A673 (cell line): ENCODE measurements around the gene GMPPA. TPM values are rescaled to one million over a fixed set of nuclear protein-coding genes. Genes with fewer than 3 reads are reported as not detected.

ENCODE experiments used
- BruUV-seq: library from RNA; stranded (reverse); fragments of 400-500 nt; replicated peaks from 2 replicates; lab custom pipeline; 2021; lab: Mats Ljungman, UMichigan
- CTCF ChIA-PET: fragments of 300-600 bp; sonication (Branson Sonifier 250); formaldehyde crosslinking; loops from one replicate; lab custom pipeline; 2022; ENCODE audit warnings: antibody characterized with exemption; lab: Charles Lee
- POLR2A ChIA-PET: fragments of 300-600 bp; sonication (Branson Sonifier 250); formaldehyde crosslinking; loops from one replicate; lab custom pipeline; 2022; ENCODE audit warnings: antibody characterized with exemption; ENCODE audit not compliant: low non-redundant PET; lab: Charles Lee
- DNase-seq: peaks from one replicate; pipeline ENCODE4 v3.0.0-alpha.2; 2015; ENCODE audit warnings: low spot score
- H3K27ac ChIP-seq: fragments of 200-600 bp; sonication (generic); 2 replicates; pipeline ENCODE4 v1.5.1; 2016; ENCODE audit warnings: mixed run types, low read depth, mild to moderate bottlenecking, mixed read lengths, antibody characterized with exemption, low read length; ENCODE audit not compliant: poor library complexity, severe bottlenecking
- H3K27me3 ChIP-seq: fragments of 200-600 bp; sonication (generic); replicated peaks from 2 replicates; pipeline ENCODE4 v1.6.1; 2017; ENCODE audit warnings: mixed run types, low read depth, mild to moderate bottlenecking, mixed read lengths, antibody characterized with exemption, low read length; ENCODE audit not compliant: insufficient read depth, poor library complexity
- H3K36me3 ChIP-seq: fragments of 200-600 bp; sonication (generic); 2 replicates; pipeline ENCODE4 v1.6.1; 2016; ENCODE audit warnings: mixed run types, mild to moderate bottlenecking, mixed read lengths, antibody characterized with exemption, low read length; ENCODE audit not compliant: insufficient read depth, poor library complexity, severe bottlenecking
- H3K4me1 ChIP-seq: fragments of 200-600 bp; sonication (generic); 2 replicates; pipeline ENCODE4 v1.6.1; 2017; ENCODE audit warnings: mixed run types, mild to moderate bottlenecking, mixed read lengths, antibody characterized with exemption, low read length; ENCODE audit not compliant: insufficient read depth, poor library complexity, severe bottlenecking
- H3K4me3 ChIP-seq: fragments of 200-600 bp; sonication (generic); 2 replicates; pipeline ENCODE4 v1.5.1; 2016; ENCODE audit warnings: low read depth, mixed run types, mild to moderate bottlenecking, mixed read lengths, low read length; ENCODE audit not compliant: poor library complexity, severe bottlenecking
- H3K9me3 ChIP-seq: fragments of 200-600 bp; sonication (generic); 2 replicates; pipeline ENCODE4 v1.6.1; 2016; ENCODE audit warnings: mixed run types, low read depth, mild to moderate bottlenecking, mixed read lengths, antibody characterized with exemption, low read length; ENCODE audit not compliant: poor library complexity, severe bottlenecking
- CTCF ChIP-seq: fragments of 300-800, 200-600 bp; sonication (generic); conservative IDR thresholded peaks from 2 replicates; pipeline ENCODE4 v1.5.1; 2017; ENCODE audit warnings: low read depth, mild to moderate bottlenecking, antibody characterized with exemption, low read length, moderate library complexity, mixed read lengths
- EZH2 ChIP-seq: fragments of 200-600 bp; sonication (generic); IDR thresholded peaks from 2 replicates; pipeline ENCODE4 v1.6.1; 2017; ENCODE audit warnings: borderline replicate concordance, low read depth, mild to moderate bottlenecking, mixed read lengths, antibody characterized with exemption, low read length; ENCODE audit not compliant: poor library complexity, severe bottlenecking
- intact Hi-C: fragments of 100-400 bp; cut with micrococcal nuclease; formaldehyde crosslinking; loops from one replicate; pipeline ENCODE4 v1.10.0; 2022; ENCODE audit not compliant: unreplicated experiment
- total RNA-seq: library from RNA; stranded (reverse); gene quantifications from 2 replicates; pipeline ENCODE4 v1.2.3, GENCODE V29; 2021

GMPPA gene
- total RNA-seq, 1 experiment from 2014 or later: 32.1 TPM

DNA sequence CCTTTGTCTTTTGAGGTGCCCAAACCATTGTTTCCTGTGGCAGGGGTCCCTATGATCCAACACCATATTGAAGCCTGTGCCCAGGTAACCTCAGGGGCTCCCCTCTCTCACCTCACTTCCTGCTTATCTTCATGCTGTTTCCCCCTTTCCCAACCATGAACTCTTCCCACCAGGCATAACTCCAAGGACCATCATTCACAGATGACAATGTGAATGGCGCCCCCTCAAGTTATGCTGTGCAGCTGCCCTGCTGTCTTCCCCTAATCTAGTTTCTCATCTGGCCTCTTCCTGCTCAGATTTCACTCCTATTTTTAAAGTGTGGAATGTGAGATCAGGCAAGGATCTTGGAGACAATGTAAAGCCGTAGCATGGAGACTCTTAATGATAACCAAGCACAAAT, 1.4 kb downstream of the GMPPA start:
- Histone ChIP-seq H3K4me1 (peaks cover 26% of the 10 kb centered on the region), H3K36me3 (no peaks in the 10 kb centered on the region), H3K4me3 (peak overlapping the region; percentile 57), H3K9me3 (no peaks in the 10 kb centered on the region), H3K27me3 (no peaks in the 10 kb centered on the region), H3K27ac (peak overlapping the region; percentile 79)
- intact Hi-C loops: no loop called here
- ChIA-PET POLR2A (no interaction called here), CTCF (interaction anchor here (0.6 to 6.8 kb wide), 4 partner anchors 10 to 41 kb away, joined by 3 to 101 read pairs (median 6); no protein-coding TSS in a partner anchor)
- no TSS peak for BruUV-seq
- TF ChIP-seq CTCF (peak; percentile 65), EZH2 (no peak)
- DNase-seq: peak; percentile 52

DNA sequence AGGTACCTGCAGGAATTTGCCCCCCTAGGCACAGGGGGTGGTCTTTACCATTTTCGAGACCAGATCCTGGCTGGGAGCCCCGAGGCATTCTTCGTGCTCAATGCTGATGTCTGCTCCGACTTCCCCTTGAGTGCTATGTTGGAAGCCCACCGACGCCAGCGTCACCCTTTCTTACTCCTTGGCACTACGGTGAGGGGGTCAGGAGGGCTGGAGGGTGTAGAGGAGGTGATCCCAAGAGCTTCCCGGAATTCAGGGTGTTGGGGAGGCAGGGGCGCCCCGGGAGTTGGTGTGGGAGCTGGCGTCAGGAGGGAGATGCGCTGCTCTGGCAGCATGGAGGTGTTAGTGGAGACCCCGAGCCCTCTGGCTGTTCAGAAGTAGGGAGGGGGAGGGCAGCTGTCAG, 3.2 kb downstream of the GMPPA start:
- TF ChIP-seq EZH2 (no peak), CTCF (no peak)
- no peak for DNase-seq
- Histone ChIP-seq H3K9me3 (no peaks in the 10 kb centered on the region), H3K27me3 (no peaks in the 10 kb centered on the region), H3K4me1 (peaks cover 27% of the 10 kb centered on the region), H3K36me3 (peaks cover 3% of the 10 kb centered on the region), H3K4me3 (no peak overlapping the region), H3K27ac (no peak overlapping the region)
- ChIA-PET CTCF (no interaction called here), POLR2A (no interaction called here)
- intact Hi-C loops: no loop called here
- no TSS peak for BruUV-seq

DNA sequence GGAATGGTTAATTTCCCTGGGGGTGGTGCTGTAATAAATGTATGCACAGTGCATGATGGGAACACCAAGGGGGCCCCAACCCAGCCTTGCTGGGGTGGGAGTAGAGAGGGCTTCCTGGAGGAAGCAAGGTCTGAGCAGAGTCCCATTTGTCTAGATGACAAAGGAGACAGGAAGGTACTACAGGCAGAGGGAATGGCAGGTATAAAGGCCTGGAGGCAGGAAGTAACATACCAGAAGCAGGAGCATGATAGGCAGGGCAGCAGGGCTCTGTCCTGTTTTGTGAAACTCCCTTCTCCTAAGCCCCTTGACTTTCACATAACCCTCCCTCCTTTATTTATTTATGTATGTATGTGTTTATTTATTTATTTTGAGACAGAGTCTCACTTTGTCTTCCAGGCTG, 3.9 kb downstream of the GMPPA start:
- TF ChIP-seq EZH2 (no peak), CTCF (no peak)
- no peak for DNase-seq
- no peaks in the 10 kb centered on the region for H3K27me3 ChIP-seq
- no TSS peak for BruUV-seq
- peaks cover 34% of the 10 kb centered on the region for H3K4me1 ChIP-seq
- ChIA-PET POLR2A (interaction anchor here (0.6 kb wide), 1 partner anchor 9 kb away, joined by 3 read pairs; no protein-coding TSS in a partner anchor), CTCF (no interaction called here)
- H3K36me3 ChIP-seq: peaks cover 3% of the 10 kb centered on the region
- no peaks in the 10 kb centered on the region for H3K9me3 ChIP-seq
- intact Hi-C loops: no loop called here
- H3K27ac ChIP-seq: no peak overlapping the region
- no peak overlapping the region for H3K4me3 ChIP-seq
